Panc1 (cell line): ENCODE measurements around the gene ZNF830. TPM values are rescaled to one million over a fixed set of nuclear protein-coding genes. Genes with fewer than 3 reads are reported as not detected.

Source experiments
- ATAC-seq: fragments of 200-7000 bp; cut with Tn5 transposase; 2 replicates; pipeline ENCODE4 v1.9.1; 2020; ENCODE audit warnings: mild to moderate bottlenecking, moderate library complexity
- BruUV-seq: library from RNA; stranded (reverse); fragments of 400-500 nt; replicated peaks from 2 replicates; lab custom pipeline; 2021; lab: Mats Ljungman, UMichigan
- CTCF ChIA-PET: fragments of 300-600 bp; sonication (Branson Sonifier 250); formaldehyde crosslinking; loops from one replicate; lab custom pipeline; 2022; ENCODE audit warnings: antibody characterized with exemption; lab: Charles Lee
- POLR2A ChIA-PET: fragments of 300-600 bp; sonication (Branson Sonifier 250); formaldehyde crosslinking; loops from one replicate; lab custom pipeline; 2022; ENCODE audit warnings: antibody characterized with exemption; lab: Charles Lee
- DNase-seq: peaks from one replicate; pipeline ENCODE4 v3.0.0-alpha.2; 2010; ENCODE audit warnings: low read depth, low spot score
- H3K27ac ChIP-seq: 2 replicates; pipeline ENCODE4 v1.5.1; 2011; ENCODE audit warnings: mild to moderate bottlenecking, low read length, inconsistent platforms
- H3K27me3 ChIP-seq: fragments of 200-500 bp; sonication (Bioruptor generic); 2 replicates; pipeline ENCODE4 v1.6.0; 2014; ENCODE audit warnings: low read length, inconsistent platforms; ENCODE audit not compliant: control insufficient read depth, insufficient read depth
- H3K36me3 ChIP-seq: fragments of 200-500 bp; sonication (Bioruptor generic); 2 replicates; pipeline ENCODE4 v1.5.1; 2014; ENCODE audit warnings: inconsistent platforms, mild to moderate bottlenecking, low read length, moderate library complexity; ENCODE audit not compliant: control insufficient read depth, insufficient read depth
- H3K4me1 ChIP-seq: 2 replicates; pipeline ENCODE4 v1.5.1; 2011; ENCODE audit warnings: inconsistent platforms, mild to moderate bottlenecking, low read length, moderate library complexity; ENCODE audit not compliant: control insufficient read depth, insufficient read depth
- H3K4me3 ChIP-seq, 2 experiments: 2 replicates each; pipeline ENCODE4 v1.5.1; 2011 to 2012; ENCODE audit warnings: low read depth in 2 of 2, low read length in 2 of 2, mild to moderate bottlenecking in 2 of 2, inconsistent platforms in 1 of 2, moderate library complexity in 1 of 2
- H3K9me3 ChIP-seq: fragments of 200-500 bp; sonication (Bioruptor generic); 2 replicates; pipeline ENCODE4 v1.5.1; 2014; ENCODE audit warnings: low read depth, mild to moderate bottlenecking, inconsistent platforms, low read length, moderate library complexity; ENCODE audit not compliant: control insufficient read depth, insufficient read depth
- CTCF ChIP-seq: fragments of 450-650 bp; IDR thresholded peaks from 2 replicates; pipeline ENCODE4 v1.5.1; 2017; ENCODE audit warnings: mild to moderate bottlenecking
- POLR2AphosphoS5 ChIP-seq: IDR thresholded peaks from 2 replicates; pipeline ENCODE4 v1.6.1; 2012; ENCODE audit warnings: mild to moderate bottlenecking, low read depth, low read length, moderate library complexity
- SIN3A ChIP-seq: IDR thresholded peaks from 2 replicates; pipeline ENCODE4 v1.6.1; 2012; ENCODE audit warnings: low read depth, mild to moderate bottlenecking, low read length, moderate library complexity, borderline replicate concordance; ENCODE audit not compliant: insufficient read depth
- TCF7L2 ChIP-seq: IDR thresholded peaks from 2 replicates; pipeline ENCODE4 v1.6.1; 2011; ENCODE audit warnings: mild to moderate bottlenecking, low read depth, low read length, inconsistent platforms
- in situ Hi-C: cut with HindIII; loops from 2 replicates; pipeline ENCODE4 v1.10.0; 2016; ENCODE audit warnings: low sequenced_read_pairs, low pct_unique_long_range_greater_than_20kb
- intact Hi-C: fragments of 100-400 bp; cut with micrococcal nuclease; formaldehyde crosslinking; loops from one replicate; pipeline ENCODE4 v1.10.0; 2022; ENCODE audit not compliant: unreplicated experiment
- total RNA-seq: library from RNA; stranded (reverse); gene quantifications from one replicate; pipeline ENCODE4 v1.2.1, GENCODE V29; 2021; ENCODE audit not compliant: unreplicated experiment
- TF ChIP-seq, protein P1 (sequence below), 2 experiments: IDR thresholded peaks; 2 replicates each; pipeline ENCODE4 v1.6.1; 2011 to 2012; ENCODE audit warnings: low read depth in 2 of 2, control low read depth in 1 of 2, low read length in 1 of 2, mild to moderate bottlenecking in 1 of 2, moderate library complexity in 1 of 2; ENCODE audit not compliant: insufficient read depth in 1 of 2

ZNF830 gene
- total RNA-seq, 1 experiment from 2014 or later = 17.5 TPM

GRCh38 chr17:34920676-34921075 is 40.7 kb upstream of the ZNF830 start:
- no peak overlapping the region for H3K27ac ChIP-seq
- in situ Hi-C loops (no loop called here), intact Hi-C loops (no loop called here)
- ChIA-PET POLR2A (no interaction called here), CTCF (no interaction called here)
- no peaks in the 10 kb centered on the region for H3K36me3 ChIP-seq
- H3K27me3 ChIP-seq = no peaks in the 10 kb centered on the region
- H3K4me3 ChIP-seq = no peak overlapping the region
- BruUV-seq = no TSS peak
- no peaks in the 10 kb centered on the region for H3K9me3 ChIP-seq
- no peaks in the 10 kb centered on the region for H3K4me1 ChIP-seq
- ATAC-seq = no peak
- DNase-seq = no peak
- TF ChIP-seq TCF7L2 (no peak), POLR2AphosphoS5 (no peak), SIN3A (no peak), CTCF (no peak)
- TF ChIP-seq, protein P1, sequence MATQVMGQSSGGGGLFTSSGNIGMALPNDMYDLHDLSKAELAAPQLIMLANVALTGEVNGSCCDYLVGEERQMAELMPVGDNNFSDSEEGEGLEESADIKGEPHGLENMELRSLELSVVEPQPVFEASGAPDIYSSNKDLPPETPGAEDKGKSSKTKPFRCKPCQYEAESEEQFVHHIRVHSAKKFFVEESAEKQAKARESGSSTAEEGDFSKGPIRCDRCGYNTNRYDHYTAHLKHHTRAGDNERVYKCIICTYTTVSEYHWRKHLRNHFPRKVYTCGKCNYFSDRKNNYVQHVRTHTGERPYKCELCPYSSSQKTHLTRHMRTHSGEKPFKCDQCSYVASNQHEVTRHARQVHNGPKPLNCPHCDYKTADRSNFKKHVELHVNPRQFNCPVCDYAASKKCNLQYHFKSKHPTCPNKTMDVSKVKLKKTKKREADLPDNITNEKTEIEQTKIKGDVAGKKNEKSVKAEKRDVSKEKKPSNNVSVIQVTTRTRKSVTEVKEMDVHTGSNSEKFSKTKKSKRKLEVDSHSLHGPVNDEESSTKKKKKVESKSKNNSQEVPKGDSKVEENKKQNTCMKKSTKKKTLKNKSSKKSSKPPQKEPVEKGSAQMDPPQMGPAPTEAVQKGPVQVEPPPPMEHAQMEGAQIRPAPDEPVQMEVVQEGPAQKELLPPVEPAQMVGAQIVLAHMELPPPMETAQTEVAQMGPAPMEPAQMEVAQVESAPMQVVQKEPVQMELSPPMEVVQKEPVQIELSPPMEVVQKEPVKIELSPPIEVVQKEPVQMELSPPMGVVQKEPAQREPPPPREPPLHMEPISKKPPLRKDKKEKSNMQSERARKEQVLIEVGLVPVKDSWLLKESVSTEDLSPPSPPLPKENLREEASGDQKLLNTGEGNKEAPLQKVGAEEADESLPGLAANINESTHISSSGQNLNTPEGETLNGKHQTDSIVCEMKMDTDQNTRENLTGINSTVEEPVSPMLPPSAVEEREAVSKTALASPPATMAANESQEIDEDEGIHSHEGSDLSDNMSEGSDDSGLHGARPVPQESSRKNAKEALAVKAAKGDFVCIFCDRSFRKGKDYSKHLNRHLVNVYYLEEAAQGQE (IDR thresholded peaks at IDR 0.05; ENCODE audit: insufficient read depth in 1 of 2, low read depth in 2 of 2, low read length in 1 of 2) = no peak

- ChIA-PET CTCF (no interaction called here), POLR2A (no interaction called here)
- H3K9me3 ChIP-seq = no peaks in the 10 kb centered on the region
- TF ChIP-seq, protein P1 (IDR thresholded peaks at IDR 0.05; ENCODE audit: insufficient read depth in 1 of 2, low read depth in 2 of 2, low read length in 1 of 2) = no peak
- TF ChIP-seq TCF7L2 (no peak), POLR2AphosphoS5 (no peak), SIN3A (no peak), CTCF (no peak)
- no peaks in the 10 kb centered on the region for H3K27me3 ChIP-seq
- in situ Hi-C loops = no loop called here
- H3K4me3 ChIP-seq = no peak overlapping the region
- H3K4me1 ChIP-seq = no peaks in the 10 kb centered on the region
- BruUV-seq = no TSS peak
- DNase-seq (no peak), ATAC-seq (no peak)
- intact Hi-C loops = no loop called here
- no peak overlapping the region for H3K27ac ChIP-seq
- no peaks in the 10 kb centered on the region for H3K36me3 ChIP-seq
Observed at GRCh38 chr17:34926661-34927060, 34.7 kb upstream of the ZNF830 start.
